MM.1S (cell line): ENCODE results near the gene MEIS2.

Source experiments
- EZH2 ChIP-seq: fragments of 300-600 bp; sonication (generic); optimal IDR thresholded peaks from 2 replicates; pipeline ENCODE3; 2017; ENCODE audit warnings: low read depth, mild to moderate bottlenecking, antibody characterized with exemption, low read length, mixed read lengths
- EZH2phosphoT487 ChIP-seq: fragments of 300-600 bp; sonication (generic); IDR thresholded peaks from 2 replicates; pipeline ENCODE4 v1.6.1; 2018; ENCODE audit warnings: antibody characterized with exemption, low read length
- TF ChIP-seq, protein P1 (sequence below): fragments of 300-600 bp; sonication (generic); IDR thresholded peaks from 2 replicates; pipeline ENCODE4 v1.5.1; 2016; ENCODE audit warnings: antibody characterized with exemption, low read length, mixed read lengths

DNA sequence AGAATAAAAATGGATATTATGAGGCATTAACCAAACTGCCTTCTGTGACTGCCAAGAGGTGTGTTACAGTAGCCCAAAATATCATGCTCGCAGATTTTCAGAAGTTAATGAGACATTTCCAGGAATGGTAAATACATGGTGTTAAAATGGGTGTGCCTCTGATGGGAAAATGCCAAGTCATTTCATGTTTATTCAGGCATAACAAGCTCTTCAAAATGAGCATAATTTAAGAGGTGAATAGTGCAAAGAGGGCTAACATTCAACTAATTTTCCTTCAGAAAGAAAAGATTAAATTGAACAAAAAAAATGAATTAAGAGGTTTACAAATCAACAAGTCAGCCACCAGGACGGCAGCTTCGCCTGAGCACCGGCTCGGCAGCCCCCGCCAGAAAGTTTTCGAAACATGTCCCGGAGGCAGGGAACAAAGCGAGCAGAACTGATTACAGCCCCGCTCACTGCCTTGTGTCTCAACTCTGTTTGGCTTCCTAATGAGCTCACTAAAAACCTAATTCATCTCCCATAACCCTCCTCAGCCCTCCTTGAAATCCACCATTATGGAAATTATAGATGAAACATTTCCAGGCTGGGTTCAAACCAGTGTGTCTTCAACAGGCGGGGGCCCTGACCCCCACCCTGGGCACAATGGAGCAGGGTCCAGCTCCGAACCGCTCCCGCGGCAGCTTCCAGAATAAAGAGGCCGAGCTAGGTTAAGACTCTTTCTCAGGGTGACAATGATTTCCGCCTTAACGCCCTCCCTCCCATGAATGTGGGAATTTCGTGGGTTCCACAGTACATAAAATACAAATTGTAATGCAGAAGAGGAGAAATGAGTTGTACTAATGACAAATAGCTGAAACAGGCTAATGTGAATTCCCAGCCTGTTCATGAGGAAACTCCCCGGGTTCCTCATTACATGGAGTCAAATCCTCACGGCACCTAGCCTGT is 43.9 kb downstream of the MEIS2 start:
- TF ChIP-seq, protein P1, sequence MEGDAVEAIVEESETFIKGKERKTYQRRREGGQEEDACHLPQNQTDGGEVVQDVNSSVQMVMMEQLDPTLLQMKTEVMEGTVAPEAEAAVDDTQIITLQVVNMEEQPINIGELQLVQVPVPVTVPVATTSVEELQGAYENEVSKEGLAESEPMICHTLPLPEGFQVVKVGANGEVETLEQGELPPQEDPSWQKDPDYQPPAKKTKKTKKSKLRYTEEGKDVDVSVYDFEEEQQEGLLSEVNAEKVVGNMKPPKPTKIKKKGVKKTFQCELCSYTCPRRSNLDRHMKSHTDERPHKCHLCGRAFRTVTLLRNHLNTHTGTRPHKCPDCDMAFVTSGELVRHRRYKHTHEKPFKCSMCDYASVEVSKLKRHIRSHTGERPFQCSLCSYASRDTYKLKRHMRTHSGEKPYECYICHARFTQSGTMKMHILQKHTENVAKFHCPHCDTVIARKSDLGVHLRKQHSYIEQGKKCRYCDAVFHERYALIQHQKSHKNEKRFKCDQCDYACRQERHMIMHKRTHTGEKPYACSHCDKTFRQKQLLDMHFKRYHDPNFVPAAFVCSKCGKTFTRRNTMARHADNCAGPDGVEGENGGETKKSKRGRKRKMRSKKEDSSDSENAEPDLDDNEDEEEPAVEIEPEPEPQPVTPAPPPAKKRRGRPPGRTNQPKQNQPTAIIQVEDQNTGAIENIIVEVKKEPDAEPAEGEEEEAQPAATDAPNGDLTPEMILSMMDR = no peak
- TF ChIP-seq EZH2 (no peak), EZH2phosphoT487 (no peak)
